22Rv1 (cell line): ENCODE results near the gene IQSEC1.

ENCODE experiments used
- ZFX ChIP-seq: fragments of 450-650 bp; IDR thresholded peaks from 2 replicates; pipeline ENCODE4 v1.6.1; 2017; ENCODE audit warnings: antibody characterized with exemption, borderline replicate concordance
- TF ChIP-seq, protein P1 (sequence below): fragments of 450-650 bp; IDR thresholded peaks from 2 replicates; pipeline ENCODE4 v1.5.1; 2017; ENCODE audit warnings: mild to moderate bottlenecking

GRCh38 chr3:13115991-13116390, 42.8 kb upstream of the IQSEC1 start:
- TF ChIP-seq, protein P1, sequence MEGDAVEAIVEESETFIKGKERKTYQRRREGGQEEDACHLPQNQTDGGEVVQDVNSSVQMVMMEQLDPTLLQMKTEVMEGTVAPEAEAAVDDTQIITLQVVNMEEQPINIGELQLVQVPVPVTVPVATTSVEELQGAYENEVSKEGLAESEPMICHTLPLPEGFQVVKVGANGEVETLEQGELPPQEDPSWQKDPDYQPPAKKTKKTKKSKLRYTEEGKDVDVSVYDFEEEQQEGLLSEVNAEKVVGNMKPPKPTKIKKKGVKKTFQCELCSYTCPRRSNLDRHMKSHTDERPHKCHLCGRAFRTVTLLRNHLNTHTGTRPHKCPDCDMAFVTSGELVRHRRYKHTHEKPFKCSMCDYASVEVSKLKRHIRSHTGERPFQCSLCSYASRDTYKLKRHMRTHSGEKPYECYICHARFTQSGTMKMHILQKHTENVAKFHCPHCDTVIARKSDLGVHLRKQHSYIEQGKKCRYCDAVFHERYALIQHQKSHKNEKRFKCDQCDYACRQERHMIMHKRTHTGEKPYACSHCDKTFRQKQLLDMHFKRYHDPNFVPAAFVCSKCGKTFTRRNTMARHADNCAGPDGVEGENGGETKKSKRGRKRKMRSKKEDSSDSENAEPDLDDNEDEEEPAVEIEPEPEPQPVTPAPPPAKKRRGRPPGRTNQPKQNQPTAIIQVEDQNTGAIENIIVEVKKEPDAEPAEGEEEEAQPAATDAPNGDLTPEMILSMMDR, result no peak
- TF ChIP-seq ZFX, result no peak
